K562 (cell line): ENCODE measurements around the gene ABCC5. TPM values are rescaled to one million over a fixed set of nuclear protein-coding genes. Genes with fewer than 3 reads are reported as not detected.
A peak's percentile ranks its signal among the peaks of the same experiment; 100 is the strongest.

Source experiments
- BRCA1 ChIP-seq, 2 experiments: fragments of 450-650 bp in 1 of 2; sonication (generic) in 1 of 2; formaldehyde crosslinking in 1 of 2; IDR thresholded peaks; 2 replicates each; pipeline versions ENCODE4 v1.5.0 to v1.6.1; 2017 to 2020; ENCODE audit warnings: mild to moderate bottlenecking in 1 of 2, missing genetic modification reagents in 1 of 2
- MGA ChIP-seq: fragments of 450-650 bp; IDR thresholded peaks from 2 replicates; pipeline ENCODE4 v1.6.1; 2016; ENCODE audit warnings: mild to moderate bottlenecking, moderate library complexity
- NFE2 ChIP-seq: IDR thresholded peaks from 2 replicates; pipeline ENCODE4 v1.6.1; 2014; ENCODE audit warnings: antibody characterized with exemption, low read depth
- PYGO2 ChIP-seq: fragments of 450-650 bp; IDR thresholded peaks from 2 replicates; pipeline ENCODE4 v1.6.1; 2016; ENCODE audit warnings: mild to moderate bottlenecking, missing genetic modification characterization, moderate library complexity, missing compliant biosample characterization
- SNRNP70 ChIP-seq: fragments of 200-400 bp; formaldehyde crosslinking; optimal IDR thresholded peaks from 2 replicates; pipeline ENCODE3; 2017; ENCODE audit warnings: low read depth, low read length
- TAF15 ChIP-seq: fragments of 200-400 bp; formaldehyde crosslinking; IDR thresholded peaks from 2 replicates; pipeline ENCODE4 v1.6.1; 2017; ENCODE audit warnings: mild to moderate bottlenecking, low read depth, low read length, moderate library complexity
- ZNF77 ChIP-seq: fragments of 250-450 bp; sonication (Bioruptor Pico); IDR thresholded peaks from 2 replicates; pipeline ENCODE4 v1.5.0; 2020
- polyA plus RNA-seq, 8 experiments: library from polyadenylated mRNA; depleted of rRNA in 4 of 8; stranded (reverse) in 5 of 8; unstranded in 3 of 8; fragments of >200 nt; fragmentation: Nextera tagmentation in 2 of 8; fragmentation: Illumina TruSeq in 1 of 8; extraction: Ambion mirVana in 2 of 8; extraction: Trizol in 1 of 8; gene quantifications; 2 replicates each; pipeline versions ENCODE4 v1.2.1 to v1.2.3, GENCODE V29; 2011 to 2014; ENCODE audit warnings: inconsistent platforms in 1 of 8, missing spikeins in 1 of 8
- total RNA-seq, 7 experiments: library from RNA; depleted of rRNA in 6 of 7; stranded (reverse); fragments of >200 nt in 6 of 7; fragmentation: Illumina TruSeq in 2 of 7; extraction: Trizol in 2 of 7; gene quantifications; 2 replicates each; pipeline versions ENCODE4 v1.2.1 to v1.2.3, GENCODE V29; 2011 to 2021; ENCODE audit warnings: low replicate concordance in 1 of 7
- TF ChIP-seq, protein P1 (sequence below): fragments of 450-650 bp; formaldehyde crosslinking; IDR thresholded peaks from 2 replicates; pipeline ENCODE4 v1.4.0; 2020; ENCODE audit warnings: mild to moderate bottlenecking, moderate library complexity
- TF ChIP-seq, protein P2 (sequence below): fragments of 150-350 bp; conservative IDR thresholded peaks from 2 replicates; pipeline ENCODE4 v1.6.1; 2014; ENCODE audit warnings: low read length

The ABCC5 gene
- total and polyA plus RNA-seq, 9 of the 15 experiments (the other 6 are each of a cell fraction or from before 2014, with no cell fraction given), result 22.0 to 53.0 (median 41.9) TPM

GRCh38 chr3:183884427-183885296, 133.0 kb downstream of the ABCC5 start, which contains the start of gene PARL (continued):
- no peak for TF ChIP-seq BRCA1 (IDR thresholded peaks at IDR 0.05)
- no peak for TF ChIP-seq BRCA1 (CRISPR knock-in tag; IDR thresholded peaks at IDR 0.05)
- TF ChIP-seq TAF15, result no peak
- TF ChIP-seq, protein P1, sequence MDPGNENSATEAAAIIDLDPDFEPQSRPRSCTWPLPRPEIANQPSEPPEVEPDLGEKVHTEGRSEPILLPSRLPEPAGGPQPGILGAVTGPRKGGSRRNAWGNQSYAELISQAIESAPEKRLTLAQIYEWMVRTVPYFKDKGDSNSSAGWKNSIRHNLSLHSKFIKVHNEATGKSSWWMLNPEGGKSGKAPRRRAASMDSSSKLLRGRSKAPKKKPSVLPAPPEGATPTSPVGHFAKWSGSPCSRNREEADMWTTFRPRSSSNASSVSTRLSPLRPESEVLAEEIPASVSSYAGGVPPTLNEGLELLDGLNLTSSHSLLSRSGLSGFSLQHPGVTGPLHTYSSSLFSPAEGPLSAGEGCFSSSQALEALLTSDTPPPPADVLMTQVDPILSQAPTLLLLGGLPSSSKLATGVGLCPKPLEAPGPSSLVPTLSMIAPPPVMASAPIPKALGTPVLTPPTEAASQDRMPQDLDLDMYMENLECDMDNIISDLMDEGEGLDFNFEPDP, result no peak
- no peak for TF ChIP-seq SNRNP70
- TF ChIP-seq MGA, result peak; percentile 62
- TF ChIP-seq NFE2, result 0 out of 2 replicates have a peak, but pooled peaks have one; percentile 26
- no peak for TF ChIP-seq ZNF77 (CRISPR knock-in tag)
- no peak for TF ChIP-seq PYGO2 (tag)
- TF ChIP-seq, protein P2, sequence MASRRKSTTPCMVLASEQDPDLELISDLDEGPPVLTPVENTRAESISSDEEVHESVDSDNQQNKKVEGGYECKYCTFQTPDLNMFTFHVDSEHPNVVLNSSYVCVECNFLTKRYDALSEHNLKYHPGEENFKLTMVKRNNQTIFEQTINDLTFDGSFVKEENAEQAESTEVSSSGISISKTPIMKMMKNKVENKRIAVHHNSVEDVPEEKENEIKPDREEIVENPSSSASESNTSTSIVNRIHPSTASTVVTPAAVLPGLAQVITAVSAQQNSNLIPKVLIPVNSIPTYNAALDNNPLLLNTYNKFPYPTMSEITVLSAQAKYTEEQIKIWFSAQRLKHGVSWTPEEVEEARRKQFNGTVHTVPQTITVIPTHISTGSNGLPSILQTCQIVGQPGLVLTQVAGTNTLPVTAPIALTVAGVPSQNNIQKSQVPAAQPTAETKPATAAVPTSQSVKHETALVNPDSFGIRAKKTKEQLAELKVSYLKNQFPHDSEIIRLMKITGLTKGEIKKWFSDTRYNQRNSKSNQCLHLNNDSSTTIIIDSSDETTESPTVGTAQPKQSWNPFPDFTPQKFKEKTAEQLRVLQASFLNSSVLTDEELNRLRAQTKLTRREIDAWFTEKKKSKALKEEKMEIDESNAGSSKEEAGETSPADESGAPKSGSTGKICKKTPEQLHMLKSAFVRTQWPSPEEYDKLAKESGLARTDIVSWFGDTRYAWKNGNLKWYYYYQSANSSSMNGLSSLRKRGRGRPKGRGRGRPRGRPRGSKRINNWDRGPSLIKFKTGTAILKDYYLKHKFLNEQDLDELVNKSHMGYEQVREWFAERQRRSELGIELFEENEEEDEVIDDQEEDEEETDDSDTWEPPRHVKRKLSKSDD, result 0 out of 2 replicates have a peak, but pooled peaks have one; percentile 46
